Neural cell (in vitro differentiated cells): ENCODE data around the gene BRI3BP. TPM values are rescaled to one million over a fixed set of nuclear protein-coding genes. Genes with fewer than 3 reads are reported as not detected.
A peak's percentile ranks its signal among the peaks of the same experiment; 100 is the strongest.

Source experiments
- H2AFZ ChIP-seq: fragments of 200-600, 300-800 bp; sonication (generic), shearing (Covaris generic); 2 replicates; pipeline ENCODE4 v1.6.0; 2014; ENCODE audit warnings: low read depth, mild to moderate bottlenecking, antibody characterized with exemption, low read length, moderate library complexity
- H3F3A ChIP-seq: fragments of 200-600 bp; shearing (Covaris generic); 2 replicates; pipeline ENCODE4 v1.6.1; 2016; ENCODE audit warnings: mild to moderate bottlenecking, moderate library complexity, mixed read lengths, antibody characterized with exemption, low read length; ENCODE audit not compliant: insufficient read depth, poor library complexity, severe bottlenecking
- H3K27ac ChIP-seq: fragments of 200-600, 300-800 bp; sonication (generic), shearing (Covaris generic); 2 replicates; pipeline ENCODE4 v1.5.1; 2014; ENCODE audit warnings: mild to moderate bottlenecking, low read length, moderate library complexity
- H3K27me3 ChIP-seq: fragments of 300-800, 200-600 bp; sonication (generic), shearing (Covaris generic); 2 replicates; pipeline ENCODE4 v1.6.0; 2014; ENCODE audit warnings: mild to moderate bottlenecking, low read depth, low read length, moderate library complexity; ENCODE audit not compliant: insufficient read depth
- H3K36me3 ChIP-seq: fragments of 300-800, 200-600 bp; sonication (generic), shearing (Covaris generic); 2 replicates; pipeline ENCODE4 v1.5.1; 2014; ENCODE audit warnings: mild to moderate bottlenecking, antibody characterized with exemption, low read length, moderate library complexity; ENCODE audit not compliant: insufficient read depth
- H3K4me2 ChIP-seq: fragments of 300-800, 200-600 bp; sonication (generic), shearing (Covaris generic); 2 replicates; pipeline ENCODE4 v1.6.0; 2014; ENCODE audit warnings: mild to moderate bottlenecking, low read length
- H3K4me3 ChIP-seq: fragments of 300-800, 200-600 bp; sonication (generic), shearing (Covaris generic); 2 replicates; pipeline ENCODE4 v1.5.1; 2014; ENCODE audit warnings: mild to moderate bottlenecking, low read length, moderate library complexity
- H3K79me2 ChIP-seq: fragments of 200-600 bp; shearing (Covaris generic); replicated peaks from 2 replicates; pipeline ENCODE4 v1.6.0; 2014; ENCODE audit warnings: mild to moderate bottlenecking, low read length, moderate library complexity; ENCODE audit not compliant: insufficient read depth
- H3K9ac ChIP-seq: fragments of 300-800, 200-600 bp; sonication (generic), shearing (Covaris generic); 2 replicates; pipeline ENCODE4 v1.6.1; 2016; ENCODE audit warnings: mild to moderate bottlenecking, low read length, mixed read lengths
- H3K9me2 ChIP-seq: fragments of 200-600 bp; shearing (Covaris generic); 2 replicates; pipeline ENCODE4 v1.6.1; 2016; ENCODE audit warnings: mild to moderate bottlenecking, low read length, mixed read lengths; ENCODE audit not compliant: insufficient read depth
- H3K9me3 ChIP-seq: fragments of 200-600, 300-800 bp; sonication (generic), shearing (Covaris generic); 2 replicates; pipeline ENCODE4 v1.6.1; 2016; ENCODE audit warnings: mild to moderate bottlenecking, mixed run types, low read length, moderate library complexity, mixed read lengths
- H4K20me1 ChIP-seq: fragments of 200-600 bp; shearing (Covaris generic); 2 replicates; pipeline ENCODE4 v1.6.1; 2016; ENCODE audit warnings: mild to moderate bottlenecking, mixed run types; ENCODE audit not compliant: insufficient read depth
- CTCF ChIP-seq: fragments of 450-650 bp; IDR thresholded peaks from 2 replicates; pipeline ENCODE4 v1.5.1; 2014; ENCODE audit warnings: antibody characterized with exemption, mild to moderate bottlenecking, moderate library complexity; ENCODE audit not compliant: poor library complexity, severe bottlenecking
- EP300 ChIP-seq: fragments of 450-650 bp; conservative IDR thresholded peaks from 2 replicates; pipeline ENCODE4 v1.6.1; 2014; ENCODE audit warnings: antibody characterized with exemption, mild to moderate bottlenecking, moderate library complexity; ENCODE audit not compliant: poor library complexity, severe bottlenecking
- EZH2 ChIP-seq: fragments of 200-600, 300-800 bp; shearing (Covaris generic), sonication (generic); IDR thresholded peaks from 2 replicates; pipeline ENCODE4 v1.6.1; 2014; ENCODE audit warnings: antibody characterized with exemption, low read length, borderline replicate concordance, mild to moderate bottlenecking; ENCODE audit not compliant: insufficient read depth, poor library complexity, severe bottlenecking
- MXI1 ChIP-seq: fragments of 450-650 bp; conservative IDR thresholded peaks from 2 replicates; pipeline ENCODE4 v1.6.1; 2014; ENCODE audit warnings: antibody characterized with exemption, mild to moderate bottlenecking; ENCODE audit not compliant: poor library complexity, severe bottlenecking
- POLR2AphosphoS5 ChIP-seq: IDR thresholded peaks from 2 replicates; pipeline ENCODE4 v1.6.1; 2012
- RAD21 ChIP-seq: fragments of 450-650 bp; conservative IDR thresholded peaks from 2 replicates; pipeline ENCODE4 v1.6.1; 2014; ENCODE audit warnings: antibody characterized with exemption, mild to moderate bottlenecking, moderate library complexity
- REST ChIP-seq: IDR thresholded peaks from 2 replicates; pipeline ENCODE4 v1.6.1; 2012; ENCODE audit warnings: borderline replicate concordance
- SMC3 ChIP-seq: fragments of 450-650 bp; conservative IDR thresholded peaks from 2 replicates; pipeline ENCODE4 v1.6.1; 2014; ENCODE audit warnings: antibody characterized with exemption, mild to moderate bottlenecking, moderate library complexity; ENCODE audit not compliant: poor library complexity
- TAF1 ChIP-seq: IDR thresholded peaks from 2 replicates; pipeline ENCODE4 v1.6.1; 2012; ENCODE audit warnings: low read depth
- polyA plus RNA-seq: library from polyadenylated mRNA; depleted of rRNA; stranded (reverse); fragments of >200 nt; gene quantifications from 2 replicates; pipeline ENCODE4 v1.2.3, GENCODE V29; 2014

BRI3BP gene
- polyA plus RNA-seq, 1 donor from 2014 or later: 11.0 TPM

DNA sequence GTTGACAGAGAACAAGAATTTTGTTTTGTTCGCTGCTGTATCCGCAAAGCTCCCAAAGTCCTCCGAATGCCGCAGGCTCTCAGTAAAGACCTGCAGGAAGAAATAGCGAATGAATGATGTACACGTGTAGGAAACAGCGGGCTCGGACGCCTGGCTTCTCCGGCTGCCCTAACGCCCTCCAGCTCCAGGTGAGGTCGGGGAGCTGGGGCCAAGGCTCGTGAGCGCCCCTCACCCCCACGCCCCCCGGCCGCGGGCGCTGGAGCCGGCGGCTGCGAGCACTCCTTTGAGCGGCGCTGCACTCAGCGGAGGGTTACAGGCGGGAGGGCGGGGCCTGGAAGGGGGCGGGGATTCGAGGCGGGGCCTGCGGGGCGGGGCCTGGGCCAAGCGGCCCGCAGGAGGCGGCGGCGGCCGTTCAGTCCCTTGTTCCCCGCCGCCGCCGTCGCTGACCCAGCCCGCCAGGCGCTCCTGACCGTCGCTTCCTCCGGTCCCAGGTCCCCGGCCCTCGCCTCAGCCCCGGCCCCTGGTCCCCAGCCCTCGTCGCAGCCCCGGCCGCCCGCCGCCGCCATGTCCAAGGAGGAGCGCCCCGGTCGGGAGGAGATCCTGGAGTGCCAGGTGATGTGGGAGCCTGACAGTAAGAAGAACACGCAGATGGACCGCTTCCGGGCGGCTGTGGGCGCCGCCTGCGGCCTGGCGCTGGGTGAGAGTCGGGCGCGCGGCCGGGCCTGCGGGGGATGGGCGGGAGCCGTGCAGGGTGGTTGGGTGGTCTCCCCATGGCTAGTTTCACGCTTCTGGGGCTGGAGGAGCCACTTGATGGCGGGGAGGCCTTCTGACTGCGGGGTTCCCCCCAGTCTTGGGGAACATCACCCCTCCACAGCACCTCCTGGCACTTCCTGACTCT, 71.8 kb downstream of the BRI3BP start, which contains the start of gene AACS:
TSS of gene AACS (plus strand) at position 415 of the 898 bp plus-strand sequence. CDS start at position 565, 150 bp downstream.
- Histone ChIP-seq H3K27ac (peak within 1 kb of the TSS; percentile 45), H2AFZ (peak within 1 kb of the TSS; percentile 75), H3K27me3 (no peaks in the 10 kb centered on the region), H3K79me2 (peaks cover 12% of the 10 kb centered on the region), H3F3A (no peaks in the 10 kb centered on the region), H3K36me3 (no peaks in the 10 kb centered on the region), H3K4me3 (peak within 1 kb of the TSS; percentile 95), H3K9me3 (peaks cover 5% of the 10 kb centered on the region), H3K4me2 (peak within 1 kb of the TSS; percentile 84), H3K9ac (peak within 1 kb of the TSS; percentile 84), H4K20me1 (no peaks in the 10 kb centered on the region), H3K9me2 (no peaks in the 10 kb centered on the region)
- peak; percentile 19 for TF ChIP-seq CTCF
- TF ChIP-seq SMC3: peak; percentile 34
- peak; percentile 77 for TF ChIP-seq MXI1
- peak; percentile 37 for TF ChIP-seq TAF1
- peak; percentile 36 for TF ChIP-seq RAD21
- TF ChIP-seq EZH2: no peak
- TF ChIP-seq POLR2AphosphoS5: peak; percentile 61
- peak; percentile 37 for TF ChIP-seq EP300
- peak; percentile 42 for TF ChIP-seq REST

DNA sequence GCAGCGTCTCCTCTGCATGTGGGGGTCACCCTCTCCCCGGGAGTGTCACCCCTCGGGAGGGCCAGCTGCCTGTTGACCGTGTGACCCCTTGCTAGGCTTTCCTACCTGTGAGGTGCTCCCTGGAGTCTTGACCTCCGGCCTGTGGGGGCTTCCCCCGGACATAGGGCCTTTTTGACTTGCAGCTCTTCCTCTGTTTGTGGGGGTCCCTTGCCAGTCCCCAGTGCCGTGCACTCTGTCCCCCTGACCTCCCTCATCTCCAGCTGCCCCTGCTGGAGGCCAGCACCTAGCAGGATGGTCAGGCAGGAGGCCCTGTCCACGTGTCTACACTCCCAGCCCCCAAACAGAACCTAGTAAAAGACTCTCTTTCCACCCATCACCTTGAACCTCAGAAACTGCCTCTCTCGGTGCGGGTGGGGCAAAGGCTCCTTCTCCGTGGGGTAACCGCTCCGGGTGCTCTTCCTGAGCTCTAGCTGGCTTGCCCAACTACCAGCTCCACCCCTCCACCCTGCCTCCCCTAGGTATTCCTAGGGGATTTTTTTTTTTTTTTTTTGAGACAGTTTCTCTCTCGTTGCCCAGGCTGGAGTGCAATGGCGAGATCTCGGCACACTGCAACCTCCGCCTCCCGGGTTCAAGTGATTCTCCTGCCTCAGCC, 72.6 kb downstream of the BRI3BP start:
- H3K79me2 ChIP-seq: peaks cover 12% of the 10 kb centered on the region
- peak overlapping the region; percentile 84 for H3K4me2 ChIP-seq
- no peak overlapping the region for H2AFZ ChIP-seq
- no peaks in the 10 kb centered on the region for H4K20me1 ChIP-seq
- H3F3A ChIP-seq: no peaks in the 10 kb centered on the region
- TF ChIP-seq POLR2AphosphoS5 (no peak), CTCF (no peak), EZH2 (no peak), MXI1 (no peak), TAF1 (no peak), RAD21 (no peak), REST (no peak), EP300 (no peak), SMC3 (no peak)
- H3K27ac ChIP-seq: peak overlapping the region; percentile 45
- peaks cover 3% of the 10 kb centered on the region for H3K9me3 ChIP-seq
- H3K27me3 ChIP-seq: no peaks in the 10 kb centered on the region
- H3K4me3 ChIP-seq: peak overlapping the region; percentile 95
- H3K9me2 ChIP-seq: no peaks in the 10 kb centered on the region
- no peaks in the 10 kb centered on the region for H3K36me3 ChIP-seq
- H3K9ac ChIP-seq: peak overlapping the region; percentile 84
